ENCODE measurements around the gene PRRT2. TPM values are rescaled to one million over a fixed set of nuclear protein-coding genes. Genes with fewer than 3 reads are reported as not detected.
"Not testable (repeated sequence)": the region's sequence is repeated elsewhere in the genome, so short reads cannot be mapped to it uniquely, and the experiment has no call there.

The PRRT2 gene
- total RNA-seq, 1 donor from 2014 or later = 2.0 TPM

DNA sequence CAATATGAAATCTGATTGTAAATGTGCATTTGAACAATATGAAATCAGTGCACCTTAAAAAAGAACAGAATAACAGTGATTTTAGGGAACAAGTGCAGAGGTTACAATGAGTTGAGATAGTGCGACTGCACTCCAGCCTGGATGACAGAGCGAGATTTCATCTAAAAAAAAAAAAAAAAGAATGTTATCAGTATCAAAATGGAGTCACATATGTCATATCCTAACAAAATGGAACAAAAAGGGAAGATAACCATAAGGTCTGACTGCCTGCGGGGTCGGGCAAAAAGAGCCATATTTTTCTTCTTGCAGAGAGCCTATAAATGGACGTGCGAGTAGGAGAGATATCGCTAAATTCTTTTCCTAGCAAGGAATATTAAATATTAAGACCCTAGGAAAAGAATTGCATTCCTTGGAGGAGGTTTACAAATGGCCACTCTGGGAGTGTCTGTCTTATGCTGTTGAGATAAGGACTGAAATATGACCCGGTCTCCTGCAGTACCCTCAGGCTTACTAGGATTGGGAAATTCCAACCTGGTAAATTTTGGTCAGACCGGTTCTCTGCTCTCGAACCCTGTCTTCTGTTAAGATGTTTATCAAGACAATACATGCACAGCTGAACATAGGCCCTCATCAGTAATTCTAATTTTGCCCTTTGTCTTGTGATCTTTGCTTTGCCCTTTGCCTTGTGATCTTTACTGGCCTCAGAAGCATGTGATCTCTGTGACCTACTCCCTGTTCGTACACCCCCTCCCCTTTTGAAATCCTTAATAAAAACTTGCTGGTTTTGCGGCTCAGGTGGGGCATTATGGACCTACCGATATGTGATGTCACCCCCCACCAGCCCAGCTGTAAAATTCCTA is 28.7 kb upstream of the PRRT2 start:
- peaks cover 27% of the 10 kb centered on the region for H3K4me1 Mint-ChIP-seq (ENCODE audit: low read depth)
- H3K36me3 Mint-ChIP-seq (ENCODE audit: low read depth); DNase-seq (ENCODE audit: low spot score); H3K27me3 Mint-ChIP-seq (ENCODE audit: low read depth); H3K27ac Mint-ChIP-seq; H3K9me3 Mint-ChIP-seq; intact Hi-C loops (cut with micrococcal nuclease); H3K4me3 Mint-ChIP-seq (ENCODE audit: low read depth): not testable (repeated sequence)

- peaks cover 29% of the 10 kb centered on the region for H3K4me1 Mint-ChIP-seq (ENCODE audit: low read depth)
- H3K27ac Mint-ChIP-seq = no peak overlapping the region
- intact Hi-C loops (cut with micrococcal nuclease) = no loop called here
- no peak for DNase-seq (ENCODE audit: low spot score)
- H3K36me3 Mint-ChIP-seq (ENCODE audit: low read depth) = no peaks in the 10 kb centered on the region
- peaks cover 6% of the 10 kb centered on the region for H3K27me3 Mint-ChIP-seq (ENCODE audit: low read depth)
- no peaks in the 10 kb centered on the region for H3K9me3 Mint-ChIP-seq
- no peak overlapping the region for H3K4me3 Mint-ChIP-seq (ENCODE audit: low read depth)
Observed at GRCh38 chr16:29784157-29784556, 27.8 kb upstream of the PRRT2 start.

DNA sequence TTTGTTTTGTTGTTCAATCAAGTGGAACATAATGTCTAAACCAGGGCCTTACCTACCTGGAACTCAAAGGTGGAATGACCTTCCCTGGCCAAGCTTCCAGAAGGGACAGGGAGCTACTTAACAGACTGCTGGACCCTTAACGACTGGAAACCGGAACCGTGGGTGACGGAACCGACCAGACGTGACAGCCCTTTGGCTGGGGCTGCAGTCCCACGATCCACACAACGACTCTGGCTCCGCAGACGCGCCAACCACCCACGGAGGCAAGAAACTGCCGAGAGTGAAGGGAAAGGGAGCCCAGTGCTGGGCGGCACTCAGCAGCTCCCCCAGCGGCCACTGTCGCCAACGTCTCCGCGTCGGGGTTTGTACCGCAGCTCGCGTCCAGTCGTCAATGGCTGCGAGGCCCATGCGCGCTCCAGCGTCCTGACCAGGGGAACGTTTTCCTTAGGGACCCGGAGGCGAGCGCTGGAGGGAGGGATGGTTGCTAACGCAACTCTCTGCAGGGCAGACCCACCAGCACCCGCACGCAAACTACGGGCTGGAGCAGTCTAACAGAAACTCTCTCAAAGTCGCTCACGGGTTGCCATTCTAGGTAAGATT is 27.0 kb upstream of the PRRT2 start:
- H3K4me1 Mint-ChIP-seq (ENCODE audit: low read depth) = peaks cover 31% of the 10 kb centered on the region
- no peaks in the 10 kb centered on the region for H3K9me3 Mint-ChIP-seq
- H3K4me3 Mint-ChIP-seq (ENCODE audit: low read depth) = peak overlapping the region; percentile 57
- H3K27ac Mint-ChIP-seq = no peak overlapping the region
- intact Hi-C loops (cut with micrococcal nuclease) = no loop called here
- H3K27me3 Mint-ChIP-seq (ENCODE audit: low read depth) = no peaks in the 10 kb centered on the region
- no peaks in the 10 kb centered on the region for H3K36me3 Mint-ChIP-seq (ENCODE audit: low read depth)
- DNase-seq (ENCODE audit: low spot score) = peak; percentile 67

DNA sequence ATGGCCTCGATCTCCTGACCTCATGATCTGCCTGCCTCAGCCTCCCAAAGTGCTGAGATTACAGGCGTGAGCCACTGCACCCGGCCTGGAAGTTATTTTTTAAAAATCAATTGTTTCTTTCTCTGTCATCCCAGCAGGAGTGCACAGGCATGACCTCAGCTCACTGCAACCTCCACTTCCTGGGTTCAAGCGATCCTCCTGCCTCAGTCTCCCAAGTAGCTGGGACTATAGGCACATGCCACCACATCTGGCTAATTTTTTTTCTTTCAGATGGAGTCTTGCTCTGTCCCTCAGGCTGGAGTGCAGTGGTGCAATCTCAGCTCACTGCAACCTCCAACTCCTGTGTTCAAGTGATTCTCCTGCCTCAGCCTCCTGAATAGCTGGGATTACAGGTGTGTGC is 24.8 kb upstream of the PRRT2 start:
- H3K36me3 Mint-ChIP-seq (ENCODE audit: low read depth) = peaks cover 17% of the 10 kb centered on the region
- H3K4me1 Mint-ChIP-seq (ENCODE audit: low read depth) = peaks cover 39% of the 10 kb centered on the region
- H3K4me3 Mint-ChIP-seq (ENCODE audit: low read depth); intact Hi-C loops (cut with micrococcal nuclease); H3K9me3 Mint-ChIP-seq; DNase-seq (ENCODE audit: low spot score); H3K27me3 Mint-ChIP-seq (ENCODE audit: low read depth); H3K27ac Mint-ChIP-seq: not testable (repeated sequence)

GRCh38 chr16:29789775-29790182 is 22.2 kb upstream of the PRRT2 start:
- H3K9me3 Mint-ChIP-seq = no peaks in the 10 kb centered on the region
- H3K36me3 Mint-ChIP-seq (ENCODE audit: low read depth) = peaks cover 37% of the 10 kb centered on the region
- H3K27ac Mint-ChIP-seq = peak overlapping the region; percentile 93
- peak overlapping the region; percentile 98 for H3K4me3 Mint-ChIP-seq (ENCODE audit: low read depth)
- H3K27me3 Mint-ChIP-seq (ENCODE audit: low read depth) = no peaks in the 10 kb centered on the region
- DNase-seq (ENCODE audit: low spot score) = no peak
- peaks cover 48% of the 10 kb centered on the region for H3K4me1 Mint-ChIP-seq (ENCODE audit: low read depth)
- intact Hi-C loops (cut with micrococcal nuclease) = loop anchor here (1.0 to 2.0 kb wide), 5 partner anchors 16 to 89 kb away; partner anchors contain the start of genes C16orf54 and PAGR1

DNA sequence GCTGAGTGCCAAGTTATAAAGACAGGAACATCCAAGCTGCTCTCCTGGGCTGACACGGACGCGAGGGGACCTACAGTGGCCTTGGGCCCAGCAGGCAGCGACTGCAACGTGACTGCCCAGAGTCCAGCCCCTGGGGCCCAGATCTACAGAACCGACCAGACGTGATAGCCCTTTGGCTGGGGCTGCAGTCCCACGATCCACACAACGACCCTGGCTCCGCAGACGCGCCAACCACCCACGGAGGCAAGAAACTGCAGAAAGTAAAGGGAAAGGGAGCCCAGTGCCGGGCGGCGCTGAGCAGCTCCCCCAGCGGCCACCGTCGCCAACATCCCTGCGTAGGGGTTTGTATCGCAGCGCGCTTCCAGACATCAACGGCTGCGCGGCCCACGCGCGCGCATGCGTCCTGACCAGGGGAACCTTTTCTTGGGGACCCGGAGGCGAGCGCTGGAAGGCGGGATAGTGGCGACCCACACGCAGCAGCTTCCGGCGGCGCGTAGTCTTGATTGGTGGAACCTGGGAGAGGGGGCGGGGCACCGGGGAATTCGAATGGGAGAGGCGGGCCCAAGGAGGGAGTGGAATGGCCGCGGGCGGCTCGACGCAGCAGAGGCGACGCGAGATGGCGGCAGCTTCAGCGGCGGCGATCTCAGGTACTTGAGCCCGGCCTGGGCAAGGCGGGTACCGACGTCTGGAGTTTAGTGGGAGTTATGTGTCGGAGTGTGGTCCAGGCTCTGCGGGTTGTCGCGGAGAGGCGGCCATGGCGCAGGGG is 21.6 kb upstream of the PRRT2 start, which contains the start of gene KIF22:
Gene KIF22, plus strand, starts transcription at position 569 of the 766 bp plus-strand sequence. Its CDS starts 9 bp downstream, at position 578.
- Mint-ChIP-seq H3K27ac (peak within 1 kb of the TSS; percentile 93), H3K27me3 (ENCODE audit: low read depth) (no peaks in the 10 kb centered on the region), H3K36me3 (ENCODE audit: low read depth) (peaks cover 43% of the 10 kb centered on the region), H3K4me3 (ENCODE audit: low read depth) (peak within 1 kb of the TSS; percentile 98), H3K4me1 (ENCODE audit: low read depth) (peaks cover 46% of the 10 kb centered on the region), H3K9me3 (no peaks in the 10 kb centered on the region)
- peak; percentile 100 for DNase-seq (ENCODE audit: low spot score)
- intact Hi-C loops (cut with micrococcal nuclease) = loop anchor here (1.0 to 2.0 kb wide), 5 partner anchors 15 to 90 kb away; partner anchors contain the start of genes C16orf54 and PAGR1

DNA sequence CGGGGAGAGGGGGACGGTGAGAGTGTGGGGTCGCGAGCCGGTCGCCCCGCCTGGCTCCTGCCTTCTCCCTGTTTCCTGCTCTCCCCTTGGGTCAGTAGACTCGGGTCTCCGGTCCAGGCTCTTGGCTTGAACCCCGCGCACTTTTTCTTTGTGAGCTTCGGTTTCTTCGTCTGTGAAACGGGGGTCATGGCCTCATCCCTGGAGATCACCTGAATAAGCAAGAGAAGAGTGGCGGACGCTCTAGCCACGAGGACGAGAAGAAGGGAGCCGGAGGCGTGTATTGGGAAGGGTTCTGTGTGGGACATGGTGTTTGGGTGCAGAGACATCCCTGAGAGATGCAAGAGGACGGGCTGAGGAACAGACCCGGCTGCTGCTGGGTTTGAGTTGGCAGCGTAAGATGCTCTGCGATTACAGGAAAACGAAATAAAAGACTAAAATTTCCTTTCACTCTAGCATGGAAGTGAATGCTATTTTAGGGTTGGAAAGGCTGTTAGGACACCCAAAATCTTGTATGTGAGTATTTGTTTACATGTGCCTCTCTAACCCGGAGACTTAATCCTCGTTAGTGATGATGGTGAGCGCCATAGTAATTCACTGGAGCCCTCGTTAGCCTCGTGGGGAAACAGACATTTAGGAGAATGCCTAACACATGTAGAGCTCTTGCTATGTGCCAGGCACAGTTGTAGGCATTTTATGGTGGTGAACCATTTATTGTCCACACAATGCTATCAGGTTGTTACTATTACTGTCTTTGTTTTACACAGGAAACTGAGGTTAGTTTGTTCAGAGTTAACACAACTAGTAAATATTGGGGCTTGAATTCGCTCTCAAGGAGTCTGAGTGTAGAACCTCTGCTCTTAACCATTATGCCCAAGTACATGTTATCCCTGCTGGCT is 20.8 kb upstream of the PRRT2 start:
- H3K27ac Mint-ChIP-seq = peak overlapping the region; percentile 93
- peaks cover 49% of the 10 kb centered on the region for H3K36me3 Mint-ChIP-seq (ENCODE audit: low read depth)
- no peaks in the 10 kb centered on the region for H3K27me3 Mint-ChIP-seq (ENCODE audit: low read depth)
- peak overlapping the region; percentile 98 for H3K4me3 Mint-ChIP-seq (ENCODE audit: low read depth)
- no peak for DNase-seq (ENCODE audit: low spot score)
- intact Hi-C loops (cut with micrococcal nuclease) = loop anchor here (1.0 to 2.0 kb wide), 5 partner anchors 14 to 91 kb away; partner anchors contain the start of genes C16orf54 and PAGR1
- no peaks in the 10 kb centered on the region for H3K9me3 Mint-ChIP-seq
- H3K4me1 Mint-ChIP-seq (ENCODE audit: low read depth) = peaks cover 42% of the 10 kb centered on the region

GRCh38 chr16:29791845-29792807 is 19.9 kb upstream of the PRRT2 start:
- Mint-ChIP-seq H3K27me3 (ENCODE audit: low read depth) (no peaks in the 10 kb centered on the region), H3K9me3 (no peaks in the 10 kb centered on the region), H3K27ac (peak overlapping the region; percentile 93), H3K4me1 (ENCODE audit: low read depth) (peaks cover 44% of the 10 kb centered on the region), H3K4me3 (ENCODE audit: low read depth) (peak overlapping the region; percentile 98), H3K36me3 (ENCODE audit: low read depth) (peaks cover 59% of the 10 kb centered on the region)
- intact Hi-C loops (cut with micrococcal nuclease) = loop anchor here (2.0 kb wide), 1 partner anchor 47 kb away; the partner anchor contains the start of gene C16orf54
- DNase-seq (ENCODE audit: low spot score) = no peak

DNA sequence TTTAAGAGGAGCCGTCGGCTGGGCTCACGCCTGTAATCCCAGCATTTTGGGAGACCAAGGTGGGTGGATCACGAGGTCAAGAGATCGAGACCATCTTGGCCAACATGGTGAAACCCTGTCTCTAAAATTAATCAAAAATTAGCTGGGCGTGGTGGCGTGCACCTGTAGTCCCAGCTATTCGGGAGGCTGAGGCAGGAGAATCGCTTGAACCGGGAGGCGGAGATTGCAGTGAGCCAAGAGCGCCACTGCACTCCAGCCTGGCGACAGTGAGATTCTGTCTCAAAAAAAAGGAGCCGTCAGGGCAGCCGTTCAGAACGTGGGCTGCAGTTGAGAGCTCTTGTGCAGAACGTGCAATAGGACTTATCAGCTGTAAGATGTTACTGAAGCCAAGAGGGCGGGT is 18.8 kb upstream of the PRRT2 start:
- peaks cover 37% of the 10 kb centered on the region for H3K4me1 Mint-ChIP-seq (ENCODE audit: low read depth)
- H3K36me3 Mint-ChIP-seq (ENCODE audit: low read depth) = peaks cover 67% of the 10 kb centered on the region
- H3K27me3 Mint-ChIP-seq (ENCODE audit: low read depth); intact Hi-C loops (cut with micrococcal nuclease); DNase-seq (ENCODE audit: low spot score); H3K9me3 Mint-ChIP-seq: not testable (repeated sequence)
- peak overlapping the region; percentile 98 for H3K4me3 Mint-ChIP-seq (ENCODE audit: low read depth)
- H3K27ac Mint-ChIP-seq = peak overlapping the region; percentile 56

DNA sequence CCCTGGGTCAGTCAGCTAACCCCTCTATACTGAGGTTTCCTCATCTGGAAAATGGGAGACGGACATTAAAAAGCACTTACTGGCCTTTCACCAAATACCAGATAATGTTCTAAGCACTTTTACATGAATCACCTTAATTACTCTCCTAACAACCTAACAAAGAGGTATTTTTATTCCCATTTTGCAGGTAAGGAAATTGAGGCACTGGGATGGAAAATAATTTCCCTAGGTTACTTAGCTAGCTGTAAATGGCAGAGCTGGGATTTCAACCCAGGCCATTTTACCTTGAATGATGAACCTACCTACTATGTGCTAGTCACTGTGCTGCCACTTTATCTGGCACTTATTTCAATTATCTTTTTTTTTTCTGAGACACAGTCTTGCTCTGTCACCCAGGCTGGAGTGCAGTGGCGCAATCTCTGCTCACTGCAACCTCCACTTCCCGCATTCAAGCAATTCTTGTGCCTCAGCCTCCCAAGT is 17.7 kb upstream of the PRRT2 start:
- peaks cover 35% of the 10 kb centered on the region for H3K4me1 Mint-ChIP-seq (ENCODE audit: low read depth)
- H3K4me3 Mint-ChIP-seq (ENCODE audit: low read depth) = no peak overlapping the region
- H3K27me3 Mint-ChIP-seq (ENCODE audit: low read depth) = no peaks in the 10 kb centered on the region
- peaks cover 78% of the 10 kb centered on the region for H3K36me3 Mint-ChIP-seq (ENCODE audit: low read depth)
- H3K9me3 Mint-ChIP-seq = no peaks in the 10 kb centered on the region
- intact Hi-C loops (cut with micrococcal nuclease) = no loop called here
- H3K27ac Mint-ChIP-seq = no peak overlapping the region
- no peak for DNase-seq (ENCODE audit: low spot score)

- Mint-ChIP-seq H3K9me3 (no peaks in the 10 kb centered on the region), H3K27ac (peak overlapping the region; percentile 47), H3K27me3 (ENCODE audit: low read depth) (no peaks in the 10 kb centered on the region), H3K4me3 (ENCODE audit: low read depth) (peak overlapping the region; percentile 53), H3K4me1 (ENCODE audit: low read depth) (peaks cover 17% of the 10 kb centered on the region), H3K36me3 (ENCODE audit: low read depth) (peaks cover 71% of the 10 kb centered on the region)
- no peak for DNase-seq (ENCODE audit: low spot score)
- intact Hi-C loops (cut with micrococcal nuclease) = loop anchor here (10.0 kb wide), 1 partner anchor 572 kb away; the partner anchor contains the start of genes MYL11 and TBC1D10B
Observed at GRCh38 chr16:29802416-29802935, 9.5 kb upstream of the PRRT2 start.
